CD14-positive monocyte (primary cell): ENCODE results near the gene KLC1. TPM values are rescaled to one million over a fixed set of nuclear protein-coding genes. Genes with fewer than 3 reads are reported as not detected.

Experiments
- DNase-seq, 3 donors: peaks; one replicate each; pipeline ENCODE4 v3.0.0-alpha.2; 2011 to 2022
- H2AFZ ChIP-seq: 2 replicates; pipeline ENCODE4 v1.6.0; 2012; ENCODE audit warnings: mild to moderate bottlenecking, low read depth, low read length, inconsistent platforms; ENCODE audit not compliant: insufficient read depth, poor library complexity, severe bottlenecking
- H3K27ac ChIP-seq, 2 donors: 1 replicate in 1 of 2; 2 replicates in 1 of 2; pipeline ENCODE4 v1.5.1; 2012 to 2013; ENCODE audit warnings: low read length in 2 of 2, control low read depth in 1 of 2, inconsistent platforms in 1 of 2, low read depth in 1 of 2, mild to moderate bottlenecking in 1 of 2
- H3K27me3 ChIP-seq, 2 donors: one replicate each; pipeline versions ENCODE4 v1.6.0 to v1.6.1; 2011 to 2013; ENCODE audit warnings: low read length in 2 of 2; ENCODE audit not compliant: control insufficient read depth in 2 of 2, insufficient read depth in 2 of 2
- H3K36me3 ChIP-seq, 2 donors: replicated peaks in 1 of 2; 1 replicate in 1 of 2; 2 replicates in 1 of 2; pipeline versions ENCODE4 v1.5.1 to v1.6.1; 2012 to 2013; ENCODE audit warnings: low read length in 2 of 2, control low read depth in 1 of 2, inconsistent platforms in 1 of 2, mild to moderate bottlenecking in 1 of 2; ENCODE audit not compliant: insufficient read depth in 2 of 2, control insufficient read depth in 1 of 2
- H3K4me1 ChIP-seq, 2 donors: 1 replicate in 1 of 2; 2 replicates in 1 of 2; pipeline versions ENCODE4 v1.5.1 to v1.6.1; 2012 to 2013; ENCODE audit warnings: low read length in 2 of 2, control low read depth in 1 of 2, inconsistent platforms in 1 of 2, mild to moderate bottlenecking in 1 of 2, moderate library complexity in 1 of 2; ENCODE audit not compliant: insufficient read depth in 2 of 2, control insufficient read depth in 1 of 2
- H3K4me2 ChIP-seq: replicated peaks from 2 replicates; pipeline ENCODE3; 2012; ENCODE audit warnings: low read length, moderate library complexity, mild to moderate bottlenecking; ENCODE audit not compliant: poor library complexity, severe bottlenecking; ENCODE audit errors: extremely low read depth
- H3K4me3 ChIP-seq, 3 experiments: fragments of 200-600 bp in 1 of 3; sonication (generic) in 1 of 3; replicated peaks in 1 of 3; 1 replicate in 2 of 3; 2 replicates in 1 of 3; pipeline ENCODE4 v1.5.1; 2011 to 2013; ENCODE audit warnings: low read length in 3 of 3, mild to moderate bottlenecking in 3 of 3, control low read depth in 2 of 3, low read depth in 2 of 3, inconsistent platforms in 1 of 3, moderate library complexity in 1 of 3
- H3K79me2 ChIP-seq: 2 replicates; pipeline ENCODE4 v1.6.0; 2012; ENCODE audit warnings: mild to moderate bottlenecking, control low read depth, inconsistent platforms, low read length, moderate library complexity; ENCODE audit not compliant: insufficient read depth
- H3K9ac ChIP-seq: 2 replicates; pipeline ENCODE4 v1.6.0; 2017; ENCODE audit warnings: low read length, mild to moderate bottlenecking; ENCODE audit not compliant: insufficient read depth, poor library complexity, severe bottlenecking
- H3K9me3 ChIP-seq, 2 donors: replicated peaks in 1 of 2; 1 replicate in 1 of 2; 2 replicates in 1 of 2; pipeline versions ENCODE4 v1.5.1 to v1.6.1; 2012 to 2013; ENCODE audit warnings: low read length in 2 of 2, control low read depth in 1 of 2; ENCODE audit not compliant: control insufficient read depth in 1 of 2, insufficient read depth in 1 of 2
- H4K20me1 ChIP-seq: 2 replicates; pipeline ENCODE4 v1.6.0; 2012; ENCODE audit warnings: mild to moderate bottlenecking, low read length, control low read depth, moderate library complexity; ENCODE audit not compliant: insufficient read depth
- H3K27ac Mint-ChIP-seq, 7 donors: one replicate each; pipeline ENCODE4 v1.8.0; 2020; ENCODE audit warnings: mild to moderate bottlenecking in 7 of 7, mixed read lengths in 7 of 7, moderate library complexity in 6 of 7, inconsistent platforms in 2 of 7
- H3K27me3 Mint-ChIP-seq, 3 donors: one replicate each; pipeline ENCODE4 v1.8.0; 2021 to 2022; ENCODE audit warnings: low read depth in 3 of 3, mild to moderate bottlenecking in 3 of 3, mixed read lengths in 3 of 3, moderate library complexity in 3 of 3, inconsistent platforms in 1 of 3
- H3K36me3 Mint-ChIP-seq, 2 donors: one replicate each; pipeline ENCODE4 v1.8.0; 2020; ENCODE audit warnings: mixed read lengths in 2 of 2, inconsistent platforms in 1 of 2, mild to moderate bottlenecking in 1 of 2
- H3K4me1 Mint-ChIP-seq: one replicate; pipeline ENCODE4 v1.8.0; 2020; ENCODE audit warnings: mild to moderate bottlenecking, mixed read lengths
- H3K4me3 Mint-ChIP-seq, 2 donors: one replicate each; pipeline ENCODE4 v1.8.0; 2020; ENCODE audit warnings: mild to moderate bottlenecking in 2 of 2, mixed read lengths in 2 of 2, moderate library complexity in 1 of 2
- H3K9me3 Mint-ChIP-seq, 7 donors: one replicate each; pipeline ENCODE4 v1.8.0; 2020 to 2022; ENCODE audit warnings: mixed read lengths in 7 of 7, mild to moderate bottlenecking in 6 of 7, moderate library complexity in 6 of 7, inconsistent platforms in 2 of 7
- WGBS: methylation state at CpG from one replicate; pipeline ENCODE4 v1.1.5; 2013; ENCODE audit warnings: missing lambda C conversion rate; ENCODE audit not compliant: insufficient coverage; 5-methylcytosine and 5-hydroxymethylcytosine counted together
- intact Hi-C, 2 donors: fragments of 100-400 bp; cut with micrococcal nuclease; formaldehyde crosslinking; loops; one replicate each; pipeline versions ENCODE4 v1.15.0 to v1.15.1; 2023
- polyA plus RNA-seq, 3 donors: library from polyadenylated mRNA; depleted of rRNA in 1 of 3; unstranded in 2 of 3; stranded (reverse) in 1 of 3; fragments of 300-500 nt in 2 of 3; fragments of >200 nt in 1 of 3; fragmentation: Illumina TruSeq in 2 of 3; gene quantifications; 1 replicate in 2 of 3; 2 replicates in 1 of 3; pipeline ENCODE4 v1.2.3, GENCODE V29; 2012 to 2021
- TF ChIP-seq, protein P1 (sequence below): fragments of 200-600 bp; IDR thresholded peaks from one replicate; pipeline ENCODE4 v1.8.0; 2022; ENCODE audit warnings: antibody characterized with exemption, mild to moderate bottlenecking

KLC1 gene
- polyA plus RNA-seq, 3 donors: 41.5 to 108 (median 46.6) TPM

DNA sequence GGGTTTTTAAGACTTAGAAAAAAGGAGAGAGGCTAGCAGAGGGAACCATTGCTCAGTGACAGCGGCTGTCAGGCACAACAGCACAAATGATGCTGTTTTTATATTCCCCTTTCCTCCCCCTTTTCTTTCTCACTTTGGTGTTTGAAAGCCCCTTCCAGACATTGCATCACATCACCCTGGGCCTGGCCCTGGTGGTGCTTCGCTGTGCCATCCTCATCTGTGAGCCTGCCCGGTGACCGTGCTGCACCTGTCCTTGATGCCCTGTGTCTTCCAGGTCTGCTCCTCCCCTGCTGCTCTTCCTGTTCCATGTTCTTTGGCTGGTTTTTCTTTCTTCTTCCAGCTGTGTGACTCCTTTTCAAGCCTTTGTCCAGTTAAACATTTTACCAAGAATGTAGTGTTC, 24.8 kb downstream of the KLC1 start:
- Histone ChIP-seq H4K20me1 (peaks cover 95% of the 10 kb centered on the region), H3K9me3 (no peaks in the 10 kb centered on the region), H3K79me2 (peaks cover 70% of the 10 kb centered on the region), H3K4me3 (no peak overlapping the region), H3K4me1 (peaks cover 25 to 27% of the 10 kb centered on the region in 2 donors), H3K27ac (peak overlapping the region in 1 of 2 donors; percentile 36), H3K9ac (no peak overlapping the region), H3K4me2 (no peak overlapping the region), H3K36me3 (peaks cover 31 to 67% of the 10 kb centered on the region in 2 donors), H3K27me3 (no peaks in the 10 kb centered on the region), H2AFZ (no peak overlapping the region)
- DNase-seq: no peak
- H3K27me3 Mint-ChIP-seq: no peaks in the 10 kb centered on the region
- intact Hi-C loops: no loop called here
- H3K4me3 Mint-ChIP-seq: no peak overlapping the region
- WGBS: 94% methylated on average over 3 of the region's 4 CpGs
- H3K9me3 Mint-ChIP-seq: no peaks in the 10 kb centered on the region
- peaks cover 30% of the 10 kb centered on the region for H3K4me1 Mint-ChIP-seq
- TF ChIP-seq, protein P1, sequence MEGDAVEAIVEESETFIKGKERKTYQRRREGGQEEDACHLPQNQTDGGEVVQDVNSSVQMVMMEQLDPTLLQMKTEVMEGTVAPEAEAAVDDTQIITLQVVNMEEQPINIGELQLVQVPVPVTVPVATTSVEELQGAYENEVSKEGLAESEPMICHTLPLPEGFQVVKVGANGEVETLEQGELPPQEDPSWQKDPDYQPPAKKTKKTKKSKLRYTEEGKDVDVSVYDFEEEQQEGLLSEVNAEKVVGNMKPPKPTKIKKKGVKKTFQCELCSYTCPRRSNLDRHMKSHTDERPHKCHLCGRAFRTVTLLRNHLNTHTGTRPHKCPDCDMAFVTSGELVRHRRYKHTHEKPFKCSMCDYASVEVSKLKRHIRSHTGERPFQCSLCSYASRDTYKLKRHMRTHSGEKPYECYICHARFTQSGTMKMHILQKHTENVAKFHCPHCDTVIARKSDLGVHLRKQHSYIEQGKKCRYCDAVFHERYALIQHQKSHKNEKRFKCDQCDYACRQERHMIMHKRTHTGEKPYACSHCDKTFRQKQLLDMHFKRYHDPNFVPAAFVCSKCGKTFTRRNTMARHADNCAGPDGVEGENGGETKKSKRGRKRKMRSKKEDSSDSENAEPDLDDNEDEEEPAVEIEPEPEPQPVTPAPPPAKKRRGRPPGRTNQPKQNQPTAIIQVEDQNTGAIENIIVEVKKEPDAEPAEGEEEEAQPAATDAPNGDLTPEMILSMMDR: no peak
- H3K36me3 Mint-ChIP-seq: peaks cover 45 to 46% of the 10 kb centered on the region in 2 donors
- H3K27ac Mint-ChIP-seq: peak overlapping the region in 2 of 7 donors; percentile 15 to 46

DNA sequence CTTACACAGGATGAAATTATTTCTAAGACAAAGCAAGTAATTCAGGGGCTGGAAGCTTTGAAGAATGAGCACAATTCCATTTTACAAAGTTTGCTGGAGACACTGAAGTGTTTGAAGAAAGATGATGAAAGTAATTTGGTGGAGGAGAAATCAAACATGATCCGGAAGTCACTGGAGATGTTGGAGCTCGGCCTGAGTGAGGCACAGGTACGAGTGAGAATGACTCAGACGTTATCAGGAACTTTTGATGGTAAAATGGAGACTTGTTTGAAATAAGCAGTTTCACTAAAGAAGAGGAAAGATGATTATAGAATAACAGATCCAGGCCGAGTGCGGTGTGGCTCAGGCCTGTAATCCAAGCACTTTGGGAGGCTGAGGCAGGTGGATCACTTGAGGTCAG, 25.6 kb downstream of the KLC1 start:
- peaks cover 50 to 54% of the 10 kb centered on the region in 2 donors for H3K36me3 Mint-ChIP-seq

More for the DNA sequence above, 25.6 kb downstream of the KLC1 start:
- TF ChIP-seq, protein P1: no peak
- Histone ChIP-seq H3K4me3 (no peak overlapping the region), H4K20me1 (peaks cover 92% of the 10 kb centered on the region), H3K9ac (no peak overlapping the region), H3K27ac (peak overlapping the region in 1 of 2 donors; percentile 36), H3K79me2 (peaks cover 65% of the 10 kb centered on the region), H3K4me2 (no peak overlapping the region), H3K9me3 (no peaks in the 10 kb centered on the region), H2AFZ (no peak overlapping the region), H3K4me1 (peaks cover 25 to 27% of the 10 kb centered on the region in 2 donors), H3K36me3 (peaks cover 39 to 75% of the 10 kb centered on the region in 2 donors), H3K27me3 (no peaks in the 10 kb centered on the region)
- peak overlapping the region in 1 of 7 donors; percentile 12 for H3K27ac Mint-ChIP-seq
- H3K9me3 Mint-ChIP-seq: no peaks in the 10 kb centered on the region
- 100% methylated on average over 4 of the region's 6 CpGs for WGBS
- intact Hi-C loops: no loop called here
- H3K4me1 Mint-ChIP-seq: peaks cover 30% of the 10 kb centered on the region
- DNase-seq: no peak
- H3K27me3 Mint-ChIP-seq: no peaks in the 10 kb centered on the region
- no peak overlapping the region for H3K4me3 Mint-ChIP-seq
